ENCODE measurements around the gene AP4M1.

AP4M1 gene

GRCh38 chr7:100137851-100138760, 36.7 kb downstream of the AP4M1 start:
- ATAC-seq: no peak
- TF ChIP-seq POU6F1 (CRISPR knock-in tag; IDR thresholded peaks at IDR 0.05; ENCODE audit: borderline replicate concordance, low read depth): no peak
- TF ChIP-seq OSR1 (CRISPR knock-in tag; IDR thresholded peaks at IDR 0.05): no peak
- TF ChIP-seq ARNTL (CRISPR knock-in tag; IDR thresholded peaks at IDR 0.05; ENCODE audit: borderline replicate concordance, low read depth): no peak
- no peak for TF ChIP-seq ZC3H10 (CRISPR knock-in tag; IDR thresholded peaks at IDR 0.05)
- TF ChIP-seq ZFP30 (CRISPR knock-in tag; IDR thresholded peaks at IDR 0.05): no peak
- TF ChIP-seq BACH2 (CRISPR knock-in tag; IDR thresholded peaks at IDR 0.05; ENCODE audit: borderline replicate concordance): no peak
- no peak for TF ChIP-seq ESRRG (CRISPR knock-in tag; IDR thresholded peaks at IDR 0.05)
- TF ChIP-seq ZNF565 (CRISPR knock-in tag; conservative IDR thresholded peaks at IDR 0.05; ENCODE audit: low read depth): no peak
- no peak for TF ChIP-seq ZNF8 (CRISPR knock-in tag; IDR thresholded peaks at IDR 0.05)
- no peak for TF ChIP-seq RARB (CRISPR knock-in tag; IDR thresholded peaks at IDR 0.05)
- no peak for TF ChIP-seq GLIS3 (CRISPR knock-in tag; IDR thresholded peaks at IDR 0.05)
- no peak for TF ChIP-seq PPARA (CRISPR knock-in tag; IDR thresholded peaks at IDR 0.05; ENCODE audit: borderline replicate concordance)
- no peak for TF ChIP-seq ISL1 (CRISPR knock-in tag; IDR thresholded peaks at IDR 0.05)
- TF ChIP-seq TCF4 (CRISPR knock-in tag; IDR thresholded peaks at IDR 0.05; ENCODE audit: borderline replicate concordance): no peak
- TF ChIP-seq CREB5 (CRISPR knock-in tag; IDR thresholded peaks at IDR 0.05; ENCODE audit: low read depth): no peak
- TF ChIP-seq ZFP3 (CRISPR knock-in tag; IDR thresholded peaks at IDR 0.05): no peak
- no peak for TF ChIP-seq CSDC2 (CRISPR knock-in tag; IDR thresholded peaks at IDR 0.05)
- TF ChIP-seq TSHZ2 (CRISPR knock-in tag; IDR thresholded peaks at IDR 0.05): no peak
- no peak for TF ChIP-seq TOX (CRISPR knock-in tag; IDR thresholded peaks at IDR 0.05; ENCODE audit: borderline replicate concordance)

GRCh38 chr7:100141555-100141949, 40.1 kb downstream of the AP4M1 start:
- no peak for TF ChIP-seq CSDC2 (CRISPR knock-in tag; IDR thresholded peaks at IDR 0.05)
- TF ChIP-seq ZNF565 (CRISPR knock-in tag; conservative IDR thresholded peaks at IDR 0.05; ENCODE audit: low read depth): no peak
- no peak for TF ChIP-seq PATZ1 (CRISPR knock-in tag; IDR thresholded peaks at IDR 0.05; ENCODE audit: borderline replicate concordance)
- no peak for TF ChIP-seq ZFP30 (CRISPR knock-in tag; IDR thresholded peaks at IDR 0.05)
- no peak for TF ChIP-seq ZC3H10 (CRISPR knock-in tag; IDR thresholded peaks at IDR 0.05)
- TF ChIP-seq GLIS3 (CRISPR knock-in tag; IDR thresholded peaks at IDR 0.05): no peak
- no peak for TF ChIP-seq TCF4 (CRISPR knock-in tag; IDR thresholded peaks at IDR 0.05; ENCODE audit: borderline replicate concordance)
- no peak for TF ChIP-seq ZNF8 (CRISPR knock-in tag; IDR thresholded peaks at IDR 0.05)
- TF ChIP-seq BACH2 (CRISPR knock-in tag; IDR thresholded peaks at IDR 0.05; ENCODE audit: borderline replicate concordance): no peak
- TF ChIP-seq PPARA (CRISPR knock-in tag; IDR thresholded peaks at IDR 0.05; ENCODE audit: borderline replicate concordance): no peak
- TF ChIP-seq RARB (CRISPR knock-in tag; IDR thresholded peaks at IDR 0.05): no peak
- TF ChIP-seq ZNF70 (CRISPR knock-in tag; IDR thresholded peaks at IDR 0.05): no peak
- TF ChIP-seq TSHZ2 (CRISPR knock-in tag; IDR thresholded peaks at IDR 0.05): no peak
- no peak for TF ChIP-seq OSR1 (CRISPR knock-in tag; IDR thresholded peaks at IDR 0.05)
- TF ChIP-seq CREB5 (CRISPR knock-in tag; IDR thresholded peaks at IDR 0.05; ENCODE audit: low read depth): no peak
- no peak for TF ChIP-seq SNAI2 (CRISPR knock-in tag; IDR thresholded peaks at IDR 0.05)
- no peak for TF ChIP-seq POU6F1 (CRISPR knock-in tag; IDR thresholded peaks at IDR 0.05; ENCODE audit: borderline replicate concordance, low read depth)
- TF ChIP-seq ZFP3 (CRISPR knock-in tag; IDR thresholded peaks at IDR 0.05): no peak
- TF ChIP-seq ARNTL (CRISPR knock-in tag; IDR thresholded peaks at IDR 0.05; ENCODE audit: borderline replicate concordance, low read depth): no peak
- no peak; the same call in 2 of the 3 replicates for ATAC-seq
